Nephron progenitor cell (in vitro differentiated cells): ENCODE measurements around the gene TRPC4AP.

Experiments used
- DNase-seq: peaks from one replicate; pipeline ENCODE4 v3.0.0; 2021
- H3K27ac Mint-ChIP-seq: 2 replicates; pipeline ENCODE4 v1.8.0; 2021; ENCODE audit warnings: mild to moderate bottlenecking, moderate library complexity, mixed read lengths
- H3K27me3 Mint-ChIP-seq: 2 replicates; pipeline ENCODE4 v1.8.0; 2021; ENCODE audit warnings: mild to moderate bottlenecking, low read depth, mixed read lengths; ENCODE audit not compliant: poor library complexity
- H3K36me3 Mint-ChIP-seq: 2 replicates; pipeline ENCODE4 v1.8.0; 2021; ENCODE audit warnings: low read depth, mixed read lengths
- H3K4me1 Mint-ChIP-seq: 2 replicates; pipeline ENCODE4 v1.8.0; 2021; ENCODE audit warnings: mixed read lengths
- H3K4me3 Mint-ChIP-seq: 2 replicates; pipeline ENCODE4 v1.8.0; 2021; ENCODE audit warnings: mild to moderate bottlenecking, moderate library complexity, mixed read lengths
- H3K9me3 Mint-ChIP-seq: 2 replicates; pipeline ENCODE4 v1.8.0; 2021; ENCODE audit warnings: mild to moderate bottlenecking, moderate library complexity, mixed read lengths
- CTCF ChIP-seq: fragments of 200-600 bp; sonication (generic); IDR thresholded peaks from 2 replicates; pipeline ENCODE4 v1.5.0; 2021; ENCODE audit warnings: antibody characterized with exemption

TRPC4AP gene

GRCh38 chr20:34979366-34980153 lies 113.0 kb downstream of the TRPC4AP start:
- no peaks in the 10 kb centered on the region for H3K9me3 Mint-ChIP-seq
- no peak for TF ChIP-seq CTCF
- H3K27ac Mint-ChIP-seq: no peak overlapping the region
- peaks cover 30% of the 10 kb centered on the region for H3K27me3 Mint-ChIP-seq
- H3K4me1 Mint-ChIP-seq: peaks cover 40% of the 10 kb centered on the region
- DNase-seq: peak; percentile 43
- H3K36me3 Mint-ChIP-seq: no peaks in the 10 kb centered on the region
- no peak overlapping the region for H3K4me3 Mint-ChIP-seq

GRCh38 chr20:34978092-34978744 lies 114.4 kb downstream of the TRPC4AP start:
- Mint-ChIP-seq H3K27ac (no peak overlapping the region), H3K4me3 (no peak overlapping the region), H3K9me3 (no peaks in the 10 kb centered on the region), H3K4me1 (peaks cover 34% of the 10 kb centered on the region), H3K27me3 (peaks cover 27% of the 10 kb centered on the region), H3K36me3 (no peaks in the 10 kb centered on the region)
- no peak for DNase-seq
- TF ChIP-seq CTCF: no peak

GRCh38 chr20:34977365-34978091 lies 115.1 kb downstream of the TRPC4AP start:
- no peak for TF ChIP-seq CTCF
- DNase-seq: no peak
- H3K36me3 Mint-ChIP-seq: no peaks in the 10 kb centered on the region
- no peaks in the 10 kb centered on the region for H3K9me3 Mint-ChIP-seq
- no peak overlapping the region for H3K27ac Mint-ChIP-seq
- no peak overlapping the region for H3K4me3 Mint-ChIP-seq
- H3K27me3 Mint-ChIP-seq: peaks cover 25% of the 10 kb centered on the region
- H3K4me1 Mint-ChIP-seq: peaks cover 32% of the 10 kb centered on the region

GRCh38 chr20:34976286-34976685 lies 116.3 kb downstream of the TRPC4AP start:
- TF ChIP-seq CTCF: no peak
- Mint-ChIP-seq H3K4me1 (peaks cover 41% of the 10 kb centered on the region), H3K27me3 (peaks cover 20% of the 10 kb centered on the region), H3K27ac (no peak overlapping the region), H3K36me3 (no peaks in the 10 kb centered on the region), H3K9me3 (no peaks in the 10 kb centered on the region), H3K4me3 (no peak overlapping the region)
- no peak for DNase-seq

- no peaks in the 10 kb centered on the region for H3K36me3 Mint-ChIP-seq
- DNase-seq: no peak
- no peak for TF ChIP-seq CTCF
- peaks cover 41% of the 10 kb centered on the region for H3K4me1 Mint-ChIP-seq
- H3K9me3 Mint-ChIP-seq: no peaks in the 10 kb centered on the region
- peaks cover 20% of the 10 kb centered on the region for H3K27me3 Mint-ChIP-seq
- H3K4me3 Mint-ChIP-seq: no peak overlapping the region
- no peak overlapping the region for H3K27ac Mint-ChIP-seq
Measured at GRCh38 chr20:34974246-34974645, 118.4 kb downstream of the TRPC4AP start.
